Osteoblast (primary cell): Measurements from ENCODE around the gene MEF2C. TPM values are rescaled to one million over a fixed set of nuclear protein-coding genes. Genes with fewer than 3 reads are reported as not detected.

Experiments used
- DNase-seq: peaks from one replicate; pipeline ENCODE4 v3.0.0; 2011; ENCODE audit warnings: low spot score, mixed read lengths; ENCODE audit not compliant: insufficient read length; ENCODE audit errors: missing footprints
- H2AFZ ChIP-seq: 2 replicates; pipeline ENCODE4 v1.6.0; 2011; ENCODE audit warnings: mild to moderate bottlenecking, low read length
- H3K27ac ChIP-seq: 2 replicates; pipeline ENCODE4 v1.5.1; 2011; ENCODE audit warnings: mild to moderate bottlenecking, low read depth, low read length, moderate library complexity
- H3K27me3 ChIP-seq: 2 replicates; pipeline ENCODE4 v1.6.0; 2012; ENCODE audit warnings: mild to moderate bottlenecking, control low read depth, inconsistent platforms, low read length, moderate library complexity; ENCODE audit not compliant: insufficient read depth
- H3K36me3 ChIP-seq: 2 replicates; pipeline ENCODE4 v1.5.1; 2011; ENCODE audit warnings: mild to moderate bottlenecking, low read length, control low read depth, moderate library complexity; ENCODE audit not compliant: insufficient read depth
- H3K4me1 ChIP-seq: 2 replicates; pipeline ENCODE4 v1.5.1; 2011; ENCODE audit warnings: mild to moderate bottlenecking, low read length, control low read depth, moderate library complexity; ENCODE audit not compliant: insufficient read depth
- H3K4me2 ChIP-seq: 2 replicates; pipeline ENCODE4 v1.6.0; 2011; ENCODE audit warnings: mild to moderate bottlenecking, low read length; ENCODE audit not compliant: insufficient read depth
- H3K4me3 ChIP-seq: fragments of 200-600 bp; sonication (generic); 3 replicates; pipeline ENCODE4 v1.5.1; 2012; ENCODE audit warnings: mild to moderate bottlenecking, low read length, inconsistent platforms; ENCODE audit not compliant: insufficient read depth
- H3K79me2 ChIP-seq: 2 replicates; pipeline ENCODE4 v1.6.0; 2012; ENCODE audit warnings: mild to moderate bottlenecking, low read length, control low read depth, inconsistent platforms; ENCODE audit not compliant: insufficient read depth
- H3K9me3 ChIP-seq: 2 replicates; pipeline ENCODE4 v1.5.1; 2011; ENCODE audit warnings: low read depth, low read length, control low read depth
- H4K20me1 ChIP-seq: 2 replicates; pipeline ENCODE4 v1.6.0; 2012; ENCODE audit warnings: mild to moderate bottlenecking, low read length, control low read depth; ENCODE audit not compliant: insufficient read depth
- CTCF ChIP-seq: IDR thresholded peaks from 2 replicates; pipeline ENCODE4 v1.5.1; 2011; ENCODE audit warnings: mild to moderate bottlenecking, low read depth, low read length, moderate library complexity; ENCODE audit errors: extremely low read depth
- total RNA-seq: library from RNA; depleted of rRNA; stranded (reverse); fragments of >200 nt; gene quantifications from 2 replicates; pipeline ENCODE4 v1.2.3, GENCODE V29; 2012

Gene MEF2C
- total RNA-seq, 1 donor: 13.4 TPM

- no peak overlapping the region for H3K27ac ChIP-seq
- peaks cover 6% of the 10 kb centered on the region for H3K79me2 ChIP-seq
- H3K4me3 ChIP-seq: no peak overlapping the region
- no peak overlapping the region for H2AFZ ChIP-seq
- no peaks in the 10 kb centered on the region for H3K27me3 ChIP-seq
- DNase-seq: no peak
- peaks cover 33% of the 10 kb centered on the region for H3K4me1 ChIP-seq
- no peaks in the 10 kb centered on the region for H4K20me1 ChIP-seq
- no peaks in the 10 kb centered on the region for H3K9me3 ChIP-seq
- TF ChIP-seq CTCF: no peak
- H3K4me2 ChIP-seq: no peak overlapping the region
- H3K36me3 ChIP-seq: no peaks in the 10 kb centered on the region
Observed at GRCh38 chr5:88830567-88830966, 52.4 kb downstream of the MEF2C start.

- H3K79me2 ChIP-seq: peaks cover 6% of the 10 kb centered on the region
- H3K9me3 ChIP-seq: no peaks in the 10 kb centered on the region
- no peaks in the 10 kb centered on the region for H3K27me3 ChIP-seq
- peak overlapping the region; percentile 45 for H2AFZ ChIP-seq
- no peaks in the 10 kb centered on the region for H3K36me3 ChIP-seq
- H3K4me1 ChIP-seq: peaks cover 35% of the 10 kb centered on the region
- no peak for DNase-seq
- H3K27ac ChIP-seq: peak overlapping the region; percentile 74
- no peak for TF ChIP-seq CTCF
- peak overlapping the region; percentile 66 for H3K4me2 ChIP-seq
- H3K4me3 ChIP-seq: peak overlapping the region; percentile 40
- H4K20me1 ChIP-seq: no peaks in the 10 kb centered on the region
Observed at GRCh38 chr5:88829775-88830174, 53.2 kb downstream of the MEF2C start.

GRCh38 chr5:88829054-88829453 lies 53.9 kb downstream of the MEF2C start:
- TF ChIP-seq CTCF: peak; percentile 38
- H3K4me2 ChIP-seq: no peak overlapping the region
- H3K27ac ChIP-seq: peak overlapping the region; percentile 74
- H3K36me3 ChIP-seq: no peaks in the 10 kb centered on the region
- no peak overlapping the region for H3K4me3 ChIP-seq
- H3K9me3 ChIP-seq: no peaks in the 10 kb centered on the region
- H3K27me3 ChIP-seq: no peaks in the 10 kb centered on the region
- H3K4me1 ChIP-seq: peaks cover 39% of the 10 kb centered on the region
- peak overlapping the region; percentile 17 for H2AFZ ChIP-seq
- H4K20me1 ChIP-seq: no peaks in the 10 kb centered on the region
- DNase-seq: no peak
- H3K79me2 ChIP-seq: peaks cover 3% of the 10 kb centered on the region

GRCh38 chr5:88827997-88828396 lies 55.0 kb downstream of the MEF2C start:
- Histone ChIP-seq H3K4me3 (no peak overlapping the region), H3K4me1 (peaks cover 30% of the 10 kb centered on the region), H4K20me1 (no peaks in the 10 kb centered on the region), H3K36me3 (no peaks in the 10 kb centered on the region), H3K27ac (peak overlapping the region; percentile 74), H2AFZ (peak overlapping the region; percentile 40), H3K4me2 (peak overlapping the region; percentile 64), H3K27me3 (no peaks in the 10 kb centered on the region), H3K79me2 (peaks cover 3% of the 10 kb centered on the region), H3K9me3 (no peaks in the 10 kb centered on the region)
- TF ChIP-seq CTCF: no peak
- no peak for DNase-seq
